HepG2 (cell line): Measurements from ENCODE around the gene SPART.

Source experiments
- ATF1 ChIP-seq: IDR thresholded peaks from 2 replicates; pipeline ENCODE4 v1.6.1; 2016; ENCODE audit warnings: mild to moderate bottlenecking, control low read depth
- NCOR1 ChIP-seq: fragments of 200-600 bp; sonication (generic); IDR thresholded peaks from 2 replicates; pipeline ENCODE4 v1.7.0; 2017; ENCODE audit warnings: antibody characterized with exemption, low read length, borderline replicate concordance
- TF ChIP-seq, protein P1 (sequence below): sonication (generic); formaldehyde crosslinking; IDR thresholded peaks from 2 replicates; pipeline ENCODE4 v1.8.1; 2023; ENCODE audit warnings: missing genetic modification reagents, inconsistent platforms, borderline replicate concordance
- TF ChIP-seq, protein P2 (sequence below): sonication (generic); formaldehyde crosslinking; IDR thresholded peaks from 2 replicates; pipeline ENCODE4 v1.5.0; 2020; ENCODE audit warnings: mild to moderate bottlenecking, missing genetic modification reagents, moderate library complexity
- TF ChIP-seq, protein P3 (sequence below): sonication (generic); formaldehyde crosslinking; IDR thresholded peaks from 2 replicates; pipeline ENCODE4 v1.5.1; 2020; ENCODE audit warnings: mild to moderate bottlenecking, missing genetic modification reagents, borderline replicate concordance

DNA sequence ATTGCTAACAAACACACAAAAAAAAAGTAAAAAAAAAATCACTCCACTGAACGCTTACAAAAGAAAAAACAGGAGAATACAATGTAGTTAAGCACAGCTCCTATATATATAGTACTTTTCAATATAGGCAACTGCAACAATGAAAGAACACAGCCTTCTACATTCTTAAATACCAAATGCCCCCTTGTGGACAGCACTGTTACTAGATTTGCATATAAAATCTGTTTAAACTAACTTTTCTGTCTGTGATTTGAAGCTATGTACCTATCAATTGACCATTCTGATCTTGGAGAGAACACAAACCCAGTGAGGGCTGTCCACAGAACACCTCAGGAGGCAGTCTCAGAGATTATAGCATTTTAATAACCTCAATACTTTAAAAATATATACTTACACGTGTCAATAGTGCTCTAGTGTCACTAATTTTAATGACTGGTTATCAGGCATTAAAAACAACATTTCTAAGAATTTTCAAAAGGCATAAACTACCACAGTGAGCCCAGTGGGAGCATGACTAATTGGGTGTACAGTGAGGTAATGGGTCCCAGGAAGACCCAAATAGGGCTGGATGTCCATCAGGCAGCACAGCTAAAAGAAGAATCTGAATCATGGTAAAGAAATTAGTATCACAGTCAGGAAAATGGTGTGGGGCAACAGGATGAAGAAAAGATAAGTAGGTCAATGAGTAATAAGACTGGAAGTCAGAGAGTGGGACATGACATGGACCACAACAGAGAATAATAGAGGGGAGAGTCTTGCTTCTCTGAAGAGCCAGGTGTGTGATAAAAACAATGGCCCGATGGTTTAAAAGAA lies 70.8 kb downstream of the SPART start:
- TF ChIP-seq ATF1 (CRISPR knock-in tag) = no peak
- no peak for TF ChIP-seq NCOR1
- TF ChIP-seq, protein P1, sequence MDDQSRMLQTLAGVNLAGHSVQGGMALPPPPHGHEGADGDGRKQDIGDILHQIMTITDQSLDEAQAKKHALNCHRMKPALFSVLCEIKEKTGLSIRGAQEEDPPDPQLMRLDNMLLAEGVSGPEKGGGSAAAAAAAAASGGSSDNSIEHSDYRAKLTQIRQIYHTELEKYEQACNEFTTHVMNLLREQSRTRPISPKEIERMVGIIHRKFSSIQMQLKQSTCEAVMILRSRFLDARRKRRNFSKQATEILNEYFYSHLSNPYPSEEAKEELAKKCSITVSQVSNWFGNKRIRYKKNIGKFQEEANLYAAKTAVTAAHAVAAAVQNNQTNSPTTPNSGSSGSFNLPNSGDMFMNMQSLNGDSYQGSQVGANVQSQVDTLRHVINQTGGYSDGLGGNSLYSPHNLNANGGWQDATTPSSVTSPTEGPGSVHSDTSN = no peak
- TF ChIP-seq, protein P2, sequence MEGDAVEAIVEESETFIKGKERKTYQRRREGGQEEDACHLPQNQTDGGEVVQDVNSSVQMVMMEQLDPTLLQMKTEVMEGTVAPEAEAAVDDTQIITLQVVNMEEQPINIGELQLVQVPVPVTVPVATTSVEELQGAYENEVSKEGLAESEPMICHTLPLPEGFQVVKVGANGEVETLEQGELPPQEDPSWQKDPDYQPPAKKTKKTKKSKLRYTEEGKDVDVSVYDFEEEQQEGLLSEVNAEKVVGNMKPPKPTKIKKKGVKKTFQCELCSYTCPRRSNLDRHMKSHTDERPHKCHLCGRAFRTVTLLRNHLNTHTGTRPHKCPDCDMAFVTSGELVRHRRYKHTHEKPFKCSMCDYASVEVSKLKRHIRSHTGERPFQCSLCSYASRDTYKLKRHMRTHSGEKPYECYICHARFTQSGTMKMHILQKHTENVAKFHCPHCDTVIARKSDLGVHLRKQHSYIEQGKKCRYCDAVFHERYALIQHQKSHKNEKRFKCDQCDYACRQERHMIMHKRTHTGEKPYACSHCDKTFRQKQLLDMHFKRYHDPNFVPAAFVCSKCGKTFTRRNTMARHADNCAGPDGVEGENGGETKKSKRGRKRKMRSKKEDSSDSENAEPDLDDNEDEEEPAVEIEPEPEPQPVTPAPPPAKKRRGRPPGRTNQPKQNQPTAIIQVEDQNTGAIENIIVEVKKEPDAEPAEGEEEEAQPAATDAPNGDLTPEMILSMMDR (CRISPR knock-in tag) = peak; percentile 46
- TF ChIP-seq, protein P3, sequence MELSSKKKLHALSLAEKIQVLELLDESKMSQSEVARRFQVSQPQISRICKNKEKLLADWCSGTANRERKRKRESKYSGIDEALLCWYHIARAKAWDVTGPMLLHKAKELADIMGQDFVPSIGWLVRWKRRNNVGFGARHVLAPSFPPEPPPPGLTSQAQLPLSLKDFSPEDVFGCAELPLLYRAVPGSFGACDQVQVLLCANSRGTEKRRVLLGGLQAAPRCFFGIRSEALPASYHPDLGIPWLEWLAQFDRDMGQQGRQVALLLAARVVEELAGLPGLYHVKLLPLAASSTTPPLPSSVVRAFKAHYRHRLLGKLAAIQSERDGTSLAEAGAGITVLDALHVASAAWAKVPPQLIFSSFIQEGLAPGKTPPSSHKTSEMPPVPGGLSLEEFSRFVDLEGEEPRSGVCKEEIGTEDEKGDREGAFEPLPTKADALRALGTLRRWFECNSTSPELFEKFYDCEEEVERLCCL = no peak
